Trophoblast cell (in vitro differentiated cells and primary cell): ENCODE data around the gene IHH.

Source experiments
- DNase-seq, 2 donors: peaks; one replicate each; pipeline ENCODE4 v3.0.0-alpha.2; 2016
- H2AFZ ChIP-seq: 2 replicates; pipeline ENCODE4 v1.6.1; 2013; ENCODE audit warnings: low read length, moderate library complexity, mild to moderate bottlenecking; ENCODE audit not compliant: insufficient read depth, poor library complexity
- H2AK5ac ChIP-seq: 2 replicates; pipeline ENCODE4 v1.6.1; 2013; ENCODE audit warnings: mild to moderate bottlenecking, low read length
- H2BK120ac ChIP-seq: 2 replicates; pipeline ENCODE4 v1.6.1; 2013; ENCODE audit warnings: low read length, mild to moderate bottlenecking, moderate library complexity; ENCODE audit not compliant: insufficient read depth, poor library complexity
- H2BK12ac ChIP-seq: 2 replicates; pipeline ENCODE4 v1.6.1; 2013; ENCODE audit warnings: mild to moderate bottlenecking, low read length, moderate library complexity
- H2BK5ac ChIP-seq: 2 replicates; pipeline ENCODE4 v1.6.1; 2013; ENCODE audit warnings: low read length, low read depth, moderate library complexity, mild to moderate bottlenecking; ENCODE audit not compliant: poor library complexity
- H3K14ac ChIP-seq: 2 replicates; pipeline ENCODE4 v1.6.1; 2013; ENCODE audit warnings: mild to moderate bottlenecking, low read length
- H3K18ac ChIP-seq: 2 replicates; pipeline ENCODE4 v1.6.1; 2013; ENCODE audit warnings: mild to moderate bottlenecking, low read length
- H3K23ac ChIP-seq: 2 replicates; pipeline ENCODE4 v1.6.1; 2013; ENCODE audit warnings: low read length
- H3K27ac ChIP-seq: 2 replicates; pipeline ENCODE4 v1.5.1; 2013; ENCODE audit warnings: low read depth, mild to moderate bottlenecking, inconsistent platforms, low read length, moderate library complexity
- H3K27me3 ChIP-seq: 2 replicates; pipeline ENCODE4 v1.6.1; 2013; ENCODE audit warnings: inconsistent platforms, mild to moderate bottlenecking, low read length, moderate library complexity; ENCODE audit not compliant: insufficient read depth
- H3K36me3 ChIP-seq, 2 experiments: 1 replicate in 1 of 2; 2 replicates in 1 of 2; pipeline ENCODE4 v1.6.1; 2013; ENCODE audit warnings: low read length in 2 of 2, mild to moderate bottlenecking in 2 of 2, moderate library complexity in 1 of 2; ENCODE audit not compliant: insufficient read depth in 2 of 2, control insufficient read depth in 1 of 2
- H3K4ac ChIP-seq: 2 replicates; pipeline ENCODE4 v1.6.1; 2013; ENCODE audit warnings: low read depth, mild to moderate bottlenecking, low read length, moderate library complexity
- H3K4me1 ChIP-seq, 2 experiments: 1 replicate in 1 of 2; 2 replicates in 1 of 2; pipeline ENCODE4 v1.6.1; 2013; ENCODE audit warnings: low read length in 2 of 2, mild to moderate bottlenecking in 2 of 2, moderate library complexity in 1 of 2; ENCODE audit not compliant: insufficient read depth in 2 of 2, control insufficient read depth in 1 of 2
- H3K4me2 ChIP-seq: 2 replicates; pipeline ENCODE4 v1.6.1; 2013; ENCODE audit warnings: inconsistent platforms, mild to moderate bottlenecking, low read length, moderate library complexity
- H3K4me3 ChIP-seq: 2 replicates; pipeline ENCODE4 v1.5.1; 2013; ENCODE audit warnings: mild to moderate bottlenecking, low read depth, low read length, inconsistent platforms
- H3K79me1 ChIP-seq: one replicate; pipeline ENCODE4 v1.6.1; 2013; ENCODE audit warnings: low read length
- H3K79me2 ChIP-seq: 2 replicates; pipeline ENCODE4 v1.6.1; 2013; ENCODE audit warnings: low read length, mild to moderate bottlenecking; ENCODE audit not compliant: control insufficient read depth, insufficient read depth, poor library complexity
- H3K9ac ChIP-seq: 2 replicates; pipeline ENCODE4 v1.6.1; 2013; ENCODE audit warnings: mild to moderate bottlenecking, low read length
- H3K9me3 ChIP-seq: 2 replicates; pipeline ENCODE4 v1.6.1; 2013; ENCODE audit warnings: low read depth, mild to moderate bottlenecking, control low read depth, inconsistent platforms, low read length; ENCODE audit not compliant: insufficient read depth
- H4K12ac ChIP-seq: 2 replicates; pipeline ENCODE4 v1.6.1; 2013; ENCODE audit warnings: low read depth, mild to moderate bottlenecking, low read length, moderate library complexity
- H4K8ac ChIP-seq: 2 replicates; pipeline ENCODE4 v1.6.1; 2013; ENCODE audit warnings: low read depth, mild to moderate bottlenecking, low read length, moderate library complexity
- H4K91ac ChIP-seq: one replicate; pipeline ENCODE4 v1.6.1; 2013; ENCODE audit warnings: low read depth, mild to moderate bottlenecking, low read length, moderate library complexity
- WGBS: extraction: QIAGEN DNeasy Blood & Tissue Kit; methylation state at CpG from one replicate; pipeline ENCODE4 v1.1.7; 2013; ENCODE audit warnings: missing lambda C conversion rate; ENCODE audit not compliant: insufficient read length, insufficient coverage; ENCODE audit errors: extremely low coverage; 5-methylcytosine and 5-hydroxymethylcytosine counted together

Gene IHH

GRCh38 chr2:219058541-219059374 lies 2.0 kb downstream of the IHH start:
- H3K27me3 ChIP-seq, result peaks cover 75% of the 10 kb centered on the region
- H3K9me3 ChIP-seq, result peaks cover 8% of the 10 kb centered on the region
- H3K79me2 ChIP-seq, result no peaks in the 10 kb centered on the region
- H3K4me2 ChIP-seq, result no peak overlapping the region
- H2AFZ ChIP-seq, result no peak overlapping the region
- no peak overlapping the region for H3K4ac ChIP-seq
- no peak overlapping the region for H3K23ac ChIP-seq
- H3K36me3 ChIP-seq, result no peaks in the 10 kb centered on the region
- no peak overlapping the region for H4K12ac ChIP-seq
- no peak overlapping the region for H3K9ac ChIP-seq
- H4K91ac ChIP-seq, result no peak overlapping the region
- H2AK5ac ChIP-seq, result no peak overlapping the region
- H4K8ac ChIP-seq, result no peak overlapping the region
- peak in 1 of 2 donors; percentile 39 for DNase-seq
- H2BK12ac ChIP-seq, result no peak overlapping the region
- no peak overlapping the region for H2BK120ac ChIP-seq
- H2BK5ac ChIP-seq, result no peak overlapping the region
- H3K14ac ChIP-seq, result no peak overlapping the region
- no peak overlapping the region for H3K4me3 ChIP-seq
- no peak overlapping the region for H3K27ac ChIP-seq
- no peaks in the 10 kb centered on the region for H3K79me1 ChIP-seq
- peaks cover 0 to 2% of the 10 kb centered on the region in 2 experiments for H3K4me1 ChIP-seq
- no peak overlapping the region for H3K18ac ChIP-seq
- WGBS, result no CpG with 5 or more reads among the region's 42 CpGs

GRCh38 chr2:219057709-219058540 lies 2.8 kb downstream of the IHH start:
- no peak overlapping the region for H3K23ac ChIP-seq
- no CpG with 5 or more reads among the region's 52 CpGs for WGBS

GRCh38 chr2:219056896-219057708 lies 3.6 kb downstream of the IHH start:
- Histone ChIP-seq H2BK120ac (no peak overlapping the region), H2AK5ac (no peak overlapping the region), H3K4me2 (no peak overlapping the region), H3K36me3 (no peaks in the 10 kb centered on the region), H3K79me2 (no peaks in the 10 kb centered on the region), H2BK5ac (no peak overlapping the region), H3K18ac (no peak overlapping the region), H3K4me1 (peaks cover 0 to 2% of the 10 kb centered on the region in 2 experiments), H4K12ac (no peak overlapping the region), H2BK12ac (no peak overlapping the region), H3K79me1 (no peaks in the 10 kb centered on the region), H2AFZ (no peak overlapping the region), H3K9ac (no peak overlapping the region), H3K4ac (no peak overlapping the region), H3K23ac (no peak overlapping the region), H4K8ac (no peak overlapping the region), H3K9me3 (peaks cover 8% of the 10 kb centered on the region), H3K27me3 (peaks cover 63% of the 10 kb centered on the region), H4K91ac (no peak overlapping the region), H3K27ac (no peak overlapping the region), H3K14ac (no peak overlapping the region), H3K4me3 (no peak overlapping the region)
- no CpG with 5 or more reads among the region's 40 CpGs for WGBS
- DNase-seq, result no peak

More at GRCh38 chr2:219057709-219058540, 2.8 kb downstream of the IHH start:
- H3K27me3 ChIP-seq, result peaks cover 68% of the 10 kb centered on the region
- no peak overlapping the region for H3K9ac ChIP-seq
- no peak overlapping the region for H2BK5ac ChIP-seq
- H3K27ac ChIP-seq, result no peak overlapping the region
- no peak overlapping the region for H2AFZ ChIP-seq
- H3K4me3 ChIP-seq, result no peak overlapping the region
- no peak overlapping the region for H4K8ac ChIP-seq
- H2AK5ac ChIP-seq, result no peak overlapping the region
- no peak overlapping the region for H4K12ac ChIP-seq
- no peak overlapping the region for H4K91ac ChIP-seq
- DNase-seq, result peak; percentile 75 to 81
- no peak overlapping the region for H2BK120ac ChIP-seq
- H3K4ac ChIP-seq, result no peak overlapping the region
- no peak overlapping the region for H3K14ac ChIP-seq
- no peak overlapping the region for H3K4me2 ChIP-seq
- H3K18ac ChIP-seq, result no peak overlapping the region
- H3K79me2 ChIP-seq, result no peaks in the 10 kb centered on the region
- H3K79me1 ChIP-seq, result no peaks in the 10 kb centered on the region
- H2BK12ac ChIP-seq, result no peak overlapping the region
- peaks cover 0 to 2% of the 10 kb centered on the region in 2 experiments for H3K4me1 ChIP-seq
- H3K36me3 ChIP-seq, result no peaks in the 10 kb centered on the region
- peaks cover 8% of the 10 kb centered on the region for H3K9me3 ChIP-seq
